AG20443 (cell line): ENCODE data around the gene ASMT.
"Not testable (repeated sequence)": the region's sequence is repeated elsewhere in the genome, so short reads cannot be mapped to it uniquely, and the experiment has no call there.

Experiments
- DNase-seq: peaks from one replicate; pipeline ENCODE4 v3.0.0; 2012; ENCODE audit warnings: low spot score, mixed read lengths

ASMT gene

GRCh38 chrX:1598021-1598875, 16.6 kb upstream of the ASMT start:
- no peak for DNase-seq

DNA sequence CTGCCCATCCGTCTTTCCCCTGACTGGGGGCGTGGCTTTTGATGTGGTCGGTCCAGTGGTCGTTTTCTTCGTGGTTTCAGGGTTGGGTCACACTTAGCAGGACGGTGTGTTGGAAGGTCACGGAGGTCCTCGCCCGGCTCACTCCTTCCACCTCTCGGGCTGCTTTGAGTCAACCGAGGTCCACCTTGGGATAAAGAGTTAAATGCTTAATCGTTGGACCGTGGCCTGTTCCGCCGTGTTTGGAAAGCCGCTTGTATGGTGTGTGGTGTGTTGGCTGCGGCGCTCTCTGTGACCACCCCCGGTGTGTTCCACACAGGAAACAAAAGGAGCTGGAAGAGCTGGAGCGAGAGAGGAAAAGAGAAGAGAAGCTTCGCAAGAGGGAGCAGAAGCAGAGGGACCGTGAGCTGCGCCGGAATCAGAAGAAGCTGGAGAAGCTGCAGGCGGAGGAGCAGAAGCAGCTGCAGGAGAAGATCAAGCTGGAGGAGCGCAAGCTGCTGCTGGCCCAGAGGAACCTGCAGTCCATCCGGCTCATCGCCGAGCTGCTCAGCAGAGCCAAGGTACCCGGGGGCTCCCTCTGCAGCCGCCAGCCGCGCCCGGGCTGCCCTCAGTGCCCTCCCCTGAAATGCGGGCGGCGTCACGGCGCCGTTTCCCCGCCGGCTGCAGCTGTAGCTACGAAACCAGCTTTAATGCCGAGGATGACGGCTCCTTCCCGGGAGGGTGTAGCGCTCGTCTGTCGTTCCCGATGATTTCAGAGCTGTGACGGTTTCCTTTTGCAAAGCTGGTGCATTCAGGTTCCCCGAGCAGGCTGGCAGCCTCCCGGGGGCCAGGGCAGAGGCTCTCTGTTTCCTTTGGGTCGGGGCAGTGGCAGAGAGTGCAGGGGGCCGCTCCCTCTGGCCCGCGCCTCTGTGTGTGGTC, 15.7 kb upstream of the ASMT start:
- no peak for DNase-seq

- no peak for DNase-seq
These were observed 15.0 kb upstream of the ASMT start for GRCh38 chrX:1599791-1600405.

DNA sequence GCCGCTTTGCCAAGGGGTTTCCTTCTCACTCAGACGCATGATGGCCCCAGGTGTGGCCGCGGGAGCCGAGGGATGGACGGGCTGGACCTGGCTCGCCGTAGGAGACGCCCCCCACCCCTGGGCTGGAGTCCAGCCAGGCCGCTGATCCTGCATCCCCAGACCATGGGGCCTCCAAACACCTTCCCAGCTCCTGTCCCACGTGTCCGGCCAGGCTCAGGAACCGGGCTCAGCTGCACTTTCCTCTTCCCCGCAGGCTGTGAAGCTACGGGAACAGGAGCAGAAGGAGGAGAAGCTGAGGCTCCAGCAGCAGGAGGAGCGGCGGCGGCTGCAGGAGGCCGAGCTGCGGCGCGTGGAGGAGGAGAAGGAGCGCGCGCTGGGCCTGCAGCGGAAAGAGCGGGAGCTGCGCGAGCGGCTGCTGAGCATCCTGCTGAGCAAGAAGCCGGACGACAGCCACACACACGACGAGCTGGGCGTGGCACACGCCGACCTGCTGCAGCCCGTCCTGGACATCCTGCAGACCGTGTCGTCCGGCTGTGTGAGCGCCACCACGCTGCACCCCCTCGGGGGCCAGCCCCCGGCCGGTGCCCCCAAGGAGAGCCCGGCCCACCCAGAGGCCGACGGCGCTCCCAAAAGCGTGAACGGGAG, 14.3 kb upstream of the ASMT start:
- no peak for DNase-seq

DNA sequence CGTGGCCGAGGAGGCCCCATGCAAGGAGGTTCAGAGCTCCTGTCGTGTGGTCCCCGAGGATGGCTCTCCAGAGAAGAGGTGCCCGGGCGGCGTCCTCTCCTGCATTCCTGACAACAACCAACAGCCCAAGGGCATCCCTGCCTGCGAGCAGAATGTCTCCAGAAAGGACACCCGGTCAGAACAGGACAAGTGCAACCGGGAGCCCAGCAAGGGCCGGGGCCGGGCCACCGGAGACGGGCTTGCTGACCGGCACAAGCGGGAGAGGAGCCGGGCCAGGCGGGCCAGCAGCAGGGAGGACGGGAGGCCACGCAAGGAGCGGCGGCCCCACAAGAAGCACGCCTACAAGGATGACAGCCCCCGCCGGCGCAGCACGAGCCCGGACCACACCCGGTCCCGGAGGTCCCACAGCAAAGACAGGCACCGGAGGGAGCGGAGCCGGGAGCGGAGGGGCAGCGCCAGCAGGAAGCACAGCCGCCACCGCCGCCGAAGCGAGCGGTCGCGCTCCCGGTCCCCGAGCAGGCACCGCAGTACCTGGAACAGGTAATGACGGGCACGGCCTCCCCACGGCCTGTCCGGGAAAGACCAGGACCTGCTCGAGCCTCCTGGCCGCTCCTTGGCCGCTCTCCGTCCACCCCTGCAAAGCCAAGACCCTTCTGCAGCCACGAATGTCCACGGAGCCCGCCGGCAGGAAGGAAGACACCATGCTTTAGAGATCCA, 13.7 kb upstream of the ASMT start:
- DNase-seq: no peak

DNA sequence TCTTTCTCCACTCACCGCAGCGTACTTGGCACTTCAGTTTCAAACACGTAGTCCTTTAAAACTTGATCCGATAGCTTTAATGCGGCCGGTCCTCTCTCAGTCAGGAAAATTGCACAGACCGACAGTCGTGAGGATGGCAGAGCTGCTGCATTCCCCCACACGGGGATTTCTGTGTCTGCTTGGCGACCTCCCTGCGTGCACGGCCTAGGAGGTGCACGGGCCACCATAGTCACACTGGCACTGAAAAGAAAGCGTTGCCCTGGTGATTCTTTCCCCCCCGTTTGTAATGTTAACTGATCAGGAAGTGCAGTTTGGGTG, 13.1 kb upstream of the ASMT start:
- no peak for DNase-seq

DNA sequence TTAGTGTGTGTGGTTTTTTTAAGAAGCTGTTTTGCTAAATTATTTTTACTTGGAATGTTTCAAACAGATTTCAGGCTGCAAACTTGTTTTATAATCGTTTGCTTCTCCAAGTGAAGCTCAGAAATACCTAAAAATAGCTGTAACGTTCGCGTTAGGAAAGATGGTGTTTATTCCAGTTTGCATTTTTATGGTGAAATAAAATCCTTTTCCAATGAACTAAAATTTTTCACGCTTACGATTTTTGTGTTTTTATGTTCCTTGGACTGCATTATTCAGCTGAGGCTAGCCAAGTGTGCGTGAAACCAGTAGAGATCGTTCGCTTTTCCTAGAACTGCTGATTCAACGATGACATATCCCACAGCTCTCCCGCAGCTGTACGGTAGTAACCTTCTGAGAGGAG, 12.6 kb upstream of the ASMT start:
- no peak for DNase-seq

DNA sequence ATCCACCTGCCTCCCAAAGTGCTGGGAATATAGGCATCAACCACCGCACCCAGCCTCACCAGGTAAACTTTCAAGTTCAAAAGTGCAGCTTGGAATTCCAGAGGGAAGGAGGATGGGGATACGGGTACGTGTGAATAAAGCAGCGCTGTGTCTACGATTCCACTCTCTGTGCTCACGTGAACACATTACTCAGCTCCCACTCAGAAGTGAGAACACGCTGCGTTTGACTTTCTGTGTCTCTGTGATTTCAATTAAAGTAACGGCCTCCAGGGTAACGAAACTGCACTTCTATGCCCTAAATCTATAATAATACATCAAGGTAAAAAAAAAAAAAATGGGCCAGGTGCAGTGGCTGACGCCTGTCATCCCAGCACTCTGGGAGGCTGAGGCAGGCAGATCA, 8.4 kb upstream of the ASMT start:
- DNase-seq: no peak

- peak; percentile 7 for DNase-seq
These were observed 5.5 kb upstream of the ASMT start for GRCh38 chrX:1609311-1609710.

DNA sequence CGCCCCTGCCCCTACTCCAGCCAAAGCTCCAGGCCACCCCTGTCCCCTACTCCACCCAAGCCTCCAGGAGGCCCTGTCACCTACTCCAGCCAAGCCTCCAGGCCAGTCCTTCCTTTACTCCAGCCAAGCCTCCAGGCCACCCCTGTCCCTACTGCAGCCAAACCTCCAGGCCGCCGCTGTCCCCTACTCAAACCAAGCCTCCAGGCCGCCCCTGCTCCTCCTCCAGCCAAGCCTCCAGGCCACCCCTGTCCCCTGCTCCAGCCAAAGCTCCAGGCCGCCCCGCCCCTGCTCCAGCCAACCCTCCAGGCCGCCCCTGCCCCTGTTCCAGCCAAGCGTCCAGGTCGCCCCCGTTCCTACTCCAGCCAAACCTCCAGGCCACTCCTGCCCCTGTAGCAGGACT, 5.1 kb upstream of the ASMT start:
- DNase-seq: no peak

DNA sequence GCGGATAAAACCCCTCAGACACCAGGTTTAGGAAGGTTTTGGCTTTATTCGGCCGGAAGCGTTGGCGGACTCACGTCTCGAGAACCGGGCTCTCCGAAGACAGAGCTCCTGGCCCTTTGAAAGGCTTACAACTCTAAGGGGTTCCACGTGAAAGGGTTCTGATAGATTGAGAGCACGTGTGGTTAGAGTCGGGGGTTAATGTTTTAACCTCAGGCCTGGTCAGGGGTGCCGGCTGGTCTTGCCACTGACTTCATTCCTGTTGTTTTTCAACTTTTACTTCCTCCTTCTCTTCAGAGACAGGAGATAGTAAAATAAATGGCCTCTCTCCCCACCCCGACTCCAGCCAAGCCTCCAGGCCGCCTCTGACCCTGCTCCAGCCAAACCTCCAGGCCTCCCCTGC, 4.7 kb upstream of the ASMT start:
- no peak for DNase-seq

- no peak for DNase-seq
These were observed 4.1 kb upstream of the ASMT start for GRCh38 chrX:1610736-1611135.

DNA sequence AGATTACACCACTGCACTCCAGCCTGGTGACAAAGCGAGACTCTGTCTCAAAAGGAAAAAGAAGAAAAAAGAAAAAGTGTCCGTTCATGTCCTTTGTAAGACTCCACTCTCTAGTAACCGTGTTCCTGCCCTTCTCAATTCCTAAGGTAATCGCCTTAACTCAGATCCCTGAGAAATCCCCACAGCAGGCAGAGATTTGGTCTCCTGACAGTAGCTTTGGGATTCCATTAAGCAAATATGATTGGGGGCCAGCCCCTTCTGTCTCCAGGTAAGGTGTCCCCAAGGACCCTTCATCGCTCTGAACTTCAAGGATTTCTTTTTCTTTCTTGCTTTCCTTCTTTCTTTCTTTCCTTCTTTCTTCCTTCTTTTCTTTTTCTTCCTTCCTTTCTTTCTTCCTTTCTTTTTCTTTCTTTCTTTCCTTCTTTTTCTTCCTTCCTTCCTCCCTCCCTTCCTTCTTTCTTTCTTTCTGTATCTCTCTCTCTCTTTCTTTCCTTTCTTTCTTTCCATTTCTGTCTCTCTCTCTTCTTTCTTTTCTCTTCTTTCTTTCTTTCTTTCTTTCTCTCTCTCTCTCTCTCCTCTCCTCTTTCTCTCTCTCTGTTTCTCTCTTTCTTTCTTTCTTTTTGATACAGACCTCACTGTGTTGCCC, 2.1 kb upstream of the ASMT start:
- no peak for DNase-seq

DNA sequence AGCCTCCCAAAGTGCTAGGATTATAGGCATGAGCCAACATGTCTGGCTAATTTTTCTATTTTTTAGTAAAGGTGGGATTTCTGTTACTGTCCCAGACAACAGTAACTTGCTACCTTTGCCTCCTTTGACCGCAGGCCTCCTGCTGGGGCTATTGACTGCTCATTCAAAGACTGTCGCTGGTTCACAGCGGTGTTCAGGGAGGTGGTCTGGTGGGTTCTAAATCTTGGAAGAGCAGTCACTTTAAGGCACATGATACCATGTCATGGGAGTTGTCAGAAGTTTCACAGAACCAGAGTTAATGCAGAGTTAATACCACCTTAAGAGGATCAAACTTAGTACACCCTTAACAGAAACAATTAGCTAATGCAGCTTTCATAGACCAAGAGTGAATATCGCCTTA, 3.8 kb downstream of the ASMT start:
- no peak for DNase-seq

- DNase-seq: no peak
These were observed 8.8 kb downstream of the ASMT start for GRCh38 chrX:1623691-1624090.

GRCh38 chrX:1624158-1624860, 9.4 kb downstream of the ASMT start:
- DNase-seq: not testable (repeated sequence)

GRCh38 chrX:1624861-1625215, 10.0 kb downstream of the ASMT start:
- not testable (repeated sequence) for DNase-seq

- no peak for DNase-seq
These were observed 14.4 kb downstream of the ASMT start for GRCh38 chrX:1629244-1629643.

GRCh38 chrX:1646009-1646408, 31.1 kb downstream of the ASMT start:
- no peak for DNase-seq

- no peak for DNase-seq
These were observed 34.8 kb downstream of the ASMT start for GRCh38 chrX:1649621-1650020.
